ENCODE data around the gene LALBA.

GRCh38 chr12:48592591-48593086 lies 22.8 kb upstream of the LALBA start:
- TF ChIP-seq, protein P1, sequence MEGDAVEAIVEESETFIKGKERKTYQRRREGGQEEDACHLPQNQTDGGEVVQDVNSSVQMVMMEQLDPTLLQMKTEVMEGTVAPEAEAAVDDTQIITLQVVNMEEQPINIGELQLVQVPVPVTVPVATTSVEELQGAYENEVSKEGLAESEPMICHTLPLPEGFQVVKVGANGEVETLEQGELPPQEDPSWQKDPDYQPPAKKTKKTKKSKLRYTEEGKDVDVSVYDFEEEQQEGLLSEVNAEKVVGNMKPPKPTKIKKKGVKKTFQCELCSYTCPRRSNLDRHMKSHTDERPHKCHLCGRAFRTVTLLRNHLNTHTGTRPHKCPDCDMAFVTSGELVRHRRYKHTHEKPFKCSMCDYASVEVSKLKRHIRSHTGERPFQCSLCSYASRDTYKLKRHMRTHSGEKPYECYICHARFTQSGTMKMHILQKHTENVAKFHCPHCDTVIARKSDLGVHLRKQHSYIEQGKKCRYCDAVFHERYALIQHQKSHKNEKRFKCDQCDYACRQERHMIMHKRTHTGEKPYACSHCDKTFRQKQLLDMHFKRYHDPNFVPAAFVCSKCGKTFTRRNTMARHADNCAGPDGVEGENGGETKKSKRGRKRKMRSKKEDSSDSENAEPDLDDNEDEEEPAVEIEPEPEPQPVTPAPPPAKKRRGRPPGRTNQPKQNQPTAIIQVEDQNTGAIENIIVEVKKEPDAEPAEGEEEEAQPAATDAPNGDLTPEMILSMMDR (IDR thresholded peaks at IDR 0.05 in 2 of 3, conservative IDR thresholded peaks at IDR 0.05 in 1 of 3; ENCODE audit: insufficient read depth in 2 of 3, low read depth in 1 of 3, low read length in 3 of 3), result no peak
- TF ChIP-seq, protein P2, sequence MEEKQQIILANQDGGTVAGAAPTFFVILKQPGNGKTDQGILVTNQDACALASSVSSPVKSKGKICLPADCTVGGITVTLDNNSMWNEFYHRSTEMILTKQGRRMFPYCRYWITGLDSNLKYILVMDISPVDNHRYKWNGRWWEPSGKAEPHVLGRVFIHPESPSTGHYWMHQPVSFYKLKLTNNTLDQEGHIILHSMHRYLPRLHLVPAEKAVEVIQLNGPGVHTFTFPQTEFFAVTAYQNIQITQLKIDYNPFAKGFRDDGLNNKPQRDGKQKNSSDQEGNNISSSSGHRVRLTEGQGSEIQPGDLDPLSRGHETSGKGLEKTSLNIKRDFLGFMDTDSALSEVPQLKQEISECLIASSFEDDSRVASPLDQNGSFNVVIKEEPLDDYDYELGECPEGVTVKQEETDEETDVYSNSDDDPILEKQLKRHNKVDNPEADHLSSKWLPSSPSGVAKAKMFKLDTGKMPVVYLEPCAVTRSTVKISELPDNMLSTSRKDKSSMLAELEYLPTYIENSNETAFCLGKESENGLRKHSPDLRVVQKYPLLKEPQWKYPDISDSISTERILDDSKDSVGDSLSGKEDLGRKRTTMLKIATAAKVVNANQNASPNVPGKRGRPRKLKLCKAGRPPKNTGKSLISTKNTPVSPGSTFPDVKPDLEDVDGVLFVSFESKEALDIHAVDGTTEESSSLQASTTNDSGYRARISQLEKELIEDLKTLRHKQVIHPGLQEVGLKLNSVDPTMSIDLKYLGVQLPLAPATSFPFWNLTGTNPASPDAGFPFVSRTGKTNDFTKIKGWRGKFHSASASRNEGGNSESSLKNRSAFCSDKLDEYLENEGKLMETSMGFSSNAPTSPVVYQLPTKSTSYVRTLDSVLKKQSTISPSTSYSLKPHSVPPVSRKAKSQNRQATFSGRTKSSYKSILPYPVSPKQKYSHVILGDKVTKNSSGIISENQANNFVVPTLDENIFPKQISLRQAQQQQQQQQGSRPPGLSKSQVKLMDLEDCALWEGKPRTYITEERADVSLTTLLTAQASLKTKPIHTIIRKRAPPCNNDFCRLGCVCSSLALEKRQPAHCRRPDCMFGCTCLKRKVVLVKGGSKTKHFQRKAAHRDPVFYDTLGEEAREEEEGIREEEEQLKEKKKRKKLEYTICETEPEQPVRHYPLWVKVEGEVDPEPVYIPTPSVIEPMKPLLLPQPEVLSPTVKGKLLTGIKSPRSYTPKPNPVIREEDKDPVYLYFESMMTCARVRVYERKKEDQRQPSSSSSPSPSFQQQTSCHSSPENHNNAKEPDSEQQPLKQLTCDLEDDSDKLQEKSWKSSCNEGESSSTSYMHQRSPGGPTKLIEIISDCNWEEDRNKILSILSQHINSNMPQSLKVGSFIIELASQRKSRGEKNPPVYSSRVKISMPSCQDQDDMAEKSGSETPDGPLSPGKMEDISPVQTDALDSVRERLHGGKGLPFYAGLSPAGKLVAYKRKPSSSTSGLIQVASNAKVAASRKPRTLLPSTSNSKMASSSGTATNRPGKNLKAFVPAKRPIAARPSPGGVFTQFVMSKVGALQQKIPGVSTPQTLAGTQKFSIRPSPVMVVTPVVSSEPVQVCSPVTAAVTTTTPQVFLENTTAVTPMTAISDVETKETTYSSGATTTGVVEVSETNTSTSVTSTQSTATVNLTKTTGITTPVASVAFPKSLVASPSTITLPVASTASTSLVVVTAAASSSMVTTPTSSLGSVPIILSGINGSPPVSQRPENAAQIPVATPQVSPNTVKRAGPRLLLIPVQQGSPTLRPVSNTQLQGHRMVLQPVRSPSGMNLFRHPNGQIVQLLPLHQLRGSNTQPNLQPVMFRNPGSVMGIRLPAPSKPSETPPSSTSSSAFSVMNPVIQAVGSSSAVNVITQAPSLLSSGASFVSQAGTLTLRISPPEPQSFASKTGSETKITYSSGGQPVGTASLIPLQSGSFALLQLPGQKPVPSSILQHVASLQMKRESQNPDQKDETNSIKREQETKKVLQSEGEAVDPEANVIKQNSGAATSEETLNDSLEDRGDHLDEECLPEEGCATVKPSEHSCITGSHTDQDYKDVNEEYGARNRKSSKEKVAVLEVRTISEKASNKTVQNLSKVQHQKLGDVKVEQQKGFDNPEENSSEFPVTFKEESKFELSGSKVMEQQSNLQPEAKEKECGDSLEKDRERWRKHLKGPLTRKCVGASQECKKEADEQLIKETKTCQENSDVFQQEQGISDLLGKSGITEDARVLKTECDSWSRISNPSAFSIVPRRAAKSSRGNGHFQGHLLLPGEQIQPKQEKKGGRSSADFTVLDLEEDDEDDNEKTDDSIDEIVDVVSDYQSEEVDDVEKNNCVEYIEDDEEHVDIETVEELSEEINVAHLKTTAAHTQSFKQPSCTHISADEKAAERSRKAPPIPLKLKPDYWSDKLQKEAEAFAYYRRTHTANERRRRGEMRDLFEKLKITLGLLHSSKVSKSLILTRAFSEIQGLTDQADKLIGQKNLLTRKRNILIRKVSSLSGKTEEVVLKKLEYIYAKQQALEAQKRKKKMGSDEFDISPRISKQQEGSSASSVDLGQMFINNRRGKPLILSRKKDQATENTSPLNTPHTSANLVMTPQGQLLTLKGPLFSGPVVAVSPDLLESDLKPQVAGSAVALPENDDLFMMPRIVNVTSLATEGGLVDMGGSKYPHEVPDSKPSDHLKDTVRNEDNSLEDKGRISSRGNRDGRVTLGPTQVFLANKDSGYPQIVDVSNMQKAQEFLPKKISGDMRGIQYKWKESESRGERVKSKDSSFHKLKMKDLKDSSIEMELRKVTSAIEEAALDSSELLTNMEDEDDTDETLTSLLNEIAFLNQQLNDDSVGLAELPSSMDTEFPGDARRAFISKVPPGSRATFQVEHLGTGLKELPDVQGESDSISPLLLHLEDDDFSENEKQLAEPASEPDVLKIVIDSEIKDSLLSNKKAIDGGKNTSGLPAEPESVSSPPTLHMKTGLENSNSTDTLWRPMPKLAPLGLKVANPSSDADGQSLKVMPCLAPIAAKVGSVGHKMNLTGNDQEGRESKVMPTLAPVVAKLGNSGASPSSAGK (IDR thresholded peaks at IDR 0.05), result no peak
- TF ChIP-seq ESRRB (CRISPR knock-in tag; IDR thresholded peaks at IDR 0.05; ENCODE audit: borderline replicate concordance) (no peak), PTTG1 (tag; IDR thresholded peaks at IDR 0.05; ENCODE audit: low read depth) (no peak), MAFK (IDR thresholded peaks at IDR 0.05; ENCODE audit: low read length) (no peak), POLR2AphosphoS5 (IDR thresholded peaks at IDR 0.05; ENCODE audit: control insufficient read depth, insufficient read depth, low read depth, low read length) (no peak), SP1 (CRISPR knock-in tag; IDR thresholded peaks at IDR 0.05) (no peak), KAT7 (CRISPR knock-in tag; IDR thresholded peaks at IDR 0.05; ENCODE audit: borderline replicate concordance) (no peak), BHLHE40 (IDR thresholded peaks at IDR 0.05; ENCODE audit: low read length) (no peak), POLR2AphosphoS2 (IDR thresholded peaks at IDR 0.05; ENCODE audit: low read length) (no peak), FOXK1 (CRISPR knock-in tag; IDR thresholded peaks at IDR 0.05; ENCODE audit: borderline replicate concordance) (no peak), E2F6 (IDR thresholded peaks at IDR 0.05; ENCODE audit: borderline replicate concordance in 1 of 2, extremely low read depth in 1 of 2, insufficient read depth in 1 of 2, insufficient read length in 1 of 2, low read depth in 1 of 2, low read length in 1 of 2, poor library complexity in 1 of 2, severe bottlenecking in 1 of 2) (no peak), CHD4 (IDR thresholded peaks at IDR 0.05; ENCODE audit: insufficient read depth, insufficient replicate concordance, low read depth, low read length, poor library complexity, severe bottlenecking) (no peak)
